ENCODE data around the gene TNNT2. TPM values are rescaled to one million over a fixed set of nuclear protein-coding genes. Genes with fewer than 3 reads are reported as not detected.

TNNT2 gene
- total RNA-seq, 4 donors from 2014 or later: not detected

- TF ChIP-seq CTCF (IDR thresholded peaks at IDR 0.05; ENCODE audit: low read depth): no peak
Measured at GRCh38 chr1:201321826-201322390, 55.6 kb downstream of the TNNT2 start.

- TF ChIP-seq CTCF (IDR thresholded peaks at IDR 0.05; ENCODE audit: low read depth): no peak
Measured at GRCh38 chr1:201320168-201320788, 57.2 kb downstream of the TNNT2 start.

GRCh38 chr1:201319631-201320030 lies 57.8 kb downstream of the TNNT2 start:
- no peak for TF ChIP-seq CTCF (IDR thresholded peaks at IDR 0.05; ENCODE audit: low read depth)

- no peak for TF ChIP-seq CTCF (IDR thresholded peaks at IDR 0.05; ENCODE audit: low read depth)
Measured at GRCh38 chr1:201318504-201319340, 58.8 kb downstream of the TNNT2 start.

GRCh38 chr1:201317551-201317950 lies 59.9 kb downstream of the TNNT2 start:
- TF ChIP-seq CTCF (IDR thresholded peaks at IDR 0.05; ENCODE audit: low read depth): no peak

- no peak for TF ChIP-seq CTCF (IDR thresholded peaks at IDR 0.05; ENCODE audit: low read depth)
Measured at GRCh38 chr1:201316556-201316955, 60.9 kb downstream of the TNNT2 start.

GRCh38 chr1:201313086-201313485 lies 64.4 kb downstream of the TNNT2 start:
- no peak for TF ChIP-seq CTCF (IDR thresholded peaks at IDR 0.05; ENCODE audit: low read depth)

All from subcutaneous adipose tissue (tissue), 4 donors.